ENCODE data around the gene SORBS1.

SORBS1 gene

GRCh38 chr10:95280637-95281036, 280.5 kb downstream of the SORBS1 start:
- no peak for DNase-seq

GRCh38 chr10:95279042-95279820, 281.9 kb downstream of the SORBS1 start:
- DNase-seq, result no peak

- no peak for DNase-seq
Observed at GRCh38 chr10:95278061-95278988, 282.8 kb downstream of the SORBS1 start.

- DNase-seq, result no peak
Observed at GRCh38 chr10:95277614-95278013, 283.6 kb downstream of the SORBS1 start.

- DNase-seq, result no peak
Observed at GRCh38 chr10:95277201-95277570, 284.0 kb downstream of the SORBS1 start.

- no peak for DNase-seq
Observed at GRCh38 chr10:95276367-95277200, 284.6 kb downstream of the SORBS1 start.

GRCh38 chr10:95275726-95276366, 285.3 kb downstream of the SORBS1 start:
- DNase-seq, result no peak

- DNase-seq, result no peak
Observed at GRCh38 chr10:95273393-95274312, 287.5 kb downstream of the SORBS1 start.

- DNase-seq, result no peak
Observed at GRCh38 chr10:95268438-95268837, 292.7 kb downstream of the SORBS1 start.

GRCh38 chr10:95267251-95267650, 293.9 kb downstream of the SORBS1 start:
- no peak for DNase-seq

- DNase-seq, result no peak
Observed at GRCh38 chr10:95266674-95267095, 294.5 kb downstream of the SORBS1 start.

GRCh38 chr10:95265572-95265971, 295.6 kb downstream of the SORBS1 start:
- no peak for DNase-seq

GRCh38 chr10:95264227-95265051, 296.7 kb downstream of the SORBS1 start:
- DNase-seq, result no peak

- no peak for DNase-seq
Observed at GRCh38 chr10:95263864-95264226, 297.3 kb downstream of the SORBS1 start.

GRCh38 chr10:95262763-95263518, 298.2 kb downstream of the SORBS1 start:
- no peak for DNase-seq

GRCh38 chr10:95261926-95262325, 299.2 kb downstream of the SORBS1 start:
- DNase-seq, result no peak

Data from NCI-H187 (cell line).